Panc1 (cell line): ENCODE results near the gene PHLDB1.

Experiments used
- POLR2AphosphoS5 ChIP-seq: IDR thresholded peaks from 2 replicates; pipeline ENCODE4 v1.6.1; 2012; ENCODE audit warnings: mild to moderate bottlenecking, low read depth, low read length, moderate library complexity
- SIN3A ChIP-seq: IDR thresholded peaks from 2 replicates; pipeline ENCODE4 v1.6.1; 2012; ENCODE audit warnings: low read depth, mild to moderate bottlenecking, low read length, moderate library complexity, borderline replicate concordance; ENCODE audit not compliant: insufficient read depth
- TCF7L2 ChIP-seq: IDR thresholded peaks from 2 replicates; pipeline ENCODE4 v1.6.1; 2011; ENCODE audit warnings: mild to moderate bottlenecking, low read depth, low read length, inconsistent platforms
- TF ChIP-seq, protein P1 (sequence below): fragments of 450-650 bp; IDR thresholded peaks from 2 replicates; pipeline ENCODE4 v1.5.1; 2017; ENCODE audit warnings: mild to moderate bottlenecking
- TF ChIP-seq, protein P2 (sequence below), 2 experiments: IDR thresholded peaks; 2 replicates each; pipeline ENCODE4 v1.6.1; 2011 to 2012; ENCODE audit warnings: low read depth in 2 of 2, control low read depth in 1 of 2, low read length in 1 of 2, mild to moderate bottlenecking in 1 of 2, moderate library complexity in 1 of 2; ENCODE audit not compliant: insufficient read depth in 1 of 2

DNA sequence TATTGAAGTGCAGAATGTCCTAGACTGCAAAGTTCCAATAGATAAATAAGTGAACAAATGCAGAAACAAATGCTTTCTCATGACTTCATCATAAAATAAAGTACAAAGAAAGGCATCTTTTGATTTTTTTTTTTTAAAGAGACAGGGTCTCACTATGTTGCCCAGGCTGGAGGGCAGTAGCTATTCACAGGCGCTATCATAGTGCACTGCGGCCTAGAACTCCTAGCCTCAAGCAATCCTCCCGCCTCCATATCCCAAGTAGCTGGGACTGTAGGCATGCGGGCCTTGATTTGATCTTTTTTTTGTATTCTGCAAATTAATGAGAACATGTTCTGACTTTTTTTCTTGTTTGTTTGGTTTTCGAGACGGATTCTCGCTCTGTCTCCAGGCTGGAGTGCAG lies 32.8 kb upstream of the PHLDB1 start:
- TF ChIP-seq, protein P1, sequence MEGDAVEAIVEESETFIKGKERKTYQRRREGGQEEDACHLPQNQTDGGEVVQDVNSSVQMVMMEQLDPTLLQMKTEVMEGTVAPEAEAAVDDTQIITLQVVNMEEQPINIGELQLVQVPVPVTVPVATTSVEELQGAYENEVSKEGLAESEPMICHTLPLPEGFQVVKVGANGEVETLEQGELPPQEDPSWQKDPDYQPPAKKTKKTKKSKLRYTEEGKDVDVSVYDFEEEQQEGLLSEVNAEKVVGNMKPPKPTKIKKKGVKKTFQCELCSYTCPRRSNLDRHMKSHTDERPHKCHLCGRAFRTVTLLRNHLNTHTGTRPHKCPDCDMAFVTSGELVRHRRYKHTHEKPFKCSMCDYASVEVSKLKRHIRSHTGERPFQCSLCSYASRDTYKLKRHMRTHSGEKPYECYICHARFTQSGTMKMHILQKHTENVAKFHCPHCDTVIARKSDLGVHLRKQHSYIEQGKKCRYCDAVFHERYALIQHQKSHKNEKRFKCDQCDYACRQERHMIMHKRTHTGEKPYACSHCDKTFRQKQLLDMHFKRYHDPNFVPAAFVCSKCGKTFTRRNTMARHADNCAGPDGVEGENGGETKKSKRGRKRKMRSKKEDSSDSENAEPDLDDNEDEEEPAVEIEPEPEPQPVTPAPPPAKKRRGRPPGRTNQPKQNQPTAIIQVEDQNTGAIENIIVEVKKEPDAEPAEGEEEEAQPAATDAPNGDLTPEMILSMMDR: no peak
- TF ChIP-seq POLR2AphosphoS5 (no peak), SIN3A (no peak), TCF7L2 (no peak)
- TF ChIP-seq, protein P2, sequence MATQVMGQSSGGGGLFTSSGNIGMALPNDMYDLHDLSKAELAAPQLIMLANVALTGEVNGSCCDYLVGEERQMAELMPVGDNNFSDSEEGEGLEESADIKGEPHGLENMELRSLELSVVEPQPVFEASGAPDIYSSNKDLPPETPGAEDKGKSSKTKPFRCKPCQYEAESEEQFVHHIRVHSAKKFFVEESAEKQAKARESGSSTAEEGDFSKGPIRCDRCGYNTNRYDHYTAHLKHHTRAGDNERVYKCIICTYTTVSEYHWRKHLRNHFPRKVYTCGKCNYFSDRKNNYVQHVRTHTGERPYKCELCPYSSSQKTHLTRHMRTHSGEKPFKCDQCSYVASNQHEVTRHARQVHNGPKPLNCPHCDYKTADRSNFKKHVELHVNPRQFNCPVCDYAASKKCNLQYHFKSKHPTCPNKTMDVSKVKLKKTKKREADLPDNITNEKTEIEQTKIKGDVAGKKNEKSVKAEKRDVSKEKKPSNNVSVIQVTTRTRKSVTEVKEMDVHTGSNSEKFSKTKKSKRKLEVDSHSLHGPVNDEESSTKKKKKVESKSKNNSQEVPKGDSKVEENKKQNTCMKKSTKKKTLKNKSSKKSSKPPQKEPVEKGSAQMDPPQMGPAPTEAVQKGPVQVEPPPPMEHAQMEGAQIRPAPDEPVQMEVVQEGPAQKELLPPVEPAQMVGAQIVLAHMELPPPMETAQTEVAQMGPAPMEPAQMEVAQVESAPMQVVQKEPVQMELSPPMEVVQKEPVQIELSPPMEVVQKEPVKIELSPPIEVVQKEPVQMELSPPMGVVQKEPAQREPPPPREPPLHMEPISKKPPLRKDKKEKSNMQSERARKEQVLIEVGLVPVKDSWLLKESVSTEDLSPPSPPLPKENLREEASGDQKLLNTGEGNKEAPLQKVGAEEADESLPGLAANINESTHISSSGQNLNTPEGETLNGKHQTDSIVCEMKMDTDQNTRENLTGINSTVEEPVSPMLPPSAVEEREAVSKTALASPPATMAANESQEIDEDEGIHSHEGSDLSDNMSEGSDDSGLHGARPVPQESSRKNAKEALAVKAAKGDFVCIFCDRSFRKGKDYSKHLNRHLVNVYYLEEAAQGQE (IDR thresholded peaks at IDR 0.05; ENCODE audit: insufficient read depth in 1 of 2, low read depth in 2 of 2, low read length in 1 of 2): no peak
